ENCODE measurements around the gene STX18. TPM values are rescaled to one million over a fixed set of nuclear protein-coding genes. Genes with fewer than 3 reads are reported as not detected.

Gene STX18
- total RNA-seq, 1 experiment from 2014 or later: 20.9 TPM

DNA sequence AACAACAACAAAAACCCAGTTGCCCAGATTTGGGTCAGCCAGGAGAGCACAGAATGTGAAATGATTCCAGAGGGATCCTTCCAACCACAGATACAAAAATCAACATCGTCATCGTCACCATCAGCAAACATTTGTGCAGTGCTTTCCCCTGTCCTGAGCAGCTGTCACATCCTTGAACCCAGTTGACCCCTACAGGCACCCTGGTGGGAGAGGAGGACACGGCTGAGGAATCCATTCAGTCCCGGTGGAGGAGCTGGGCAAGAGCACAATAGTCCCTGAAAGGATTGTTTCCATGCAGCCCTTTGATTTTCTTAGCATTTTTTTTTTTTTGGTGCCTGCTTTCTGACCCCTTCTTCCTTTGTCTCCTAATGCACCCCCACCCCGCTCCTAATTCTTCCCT, 37.1 kb upstream of the STX18 start:
- Mint-ChIP-seq H3K4me3 (no peak overlapping the region), H3K9me3 (no peaks in the 10 kb centered on the region), H3K4me1 (peaks cover 18 to 28% of the 10 kb centered on the region in 2 experiments), H3K27me3 (ENCODE audit: low read depth) (peaks cover 39% of the 10 kb centered on the region), H3K36me3 (ENCODE audit: insufficient read depth in 1 of 3, low read depth in 3 of 3) (peaks cover 0 to 3% (median 0%) of the 10 kb centered on the region in 3 experiments; a peak in 3 of 7 replicates), H3K27ac (no peak overlapping the region)
- Histone ChIP-seq H2AK5ac (ENCODE audit: insufficient read length, low read length) (no peak overlapping the region), H3K79me2 (ENCODE audit: insufficient read depth, low read length) (no peaks in the 10 kb centered on the region), H3K23me2 (ENCODE audit: insufficient read length, low read depth, low read length, poor library complexity, severe bottlenecking) (peaks cover 7% of the 10 kb centered on the region), H2AFZ (ENCODE audit: low read length) (no peak overlapping the region), H4K5ac (ENCODE audit: insufficient read length, low read depth, low read length) (no peak overlapping the region), H4K8ac (replicated peaks; ENCODE audit: insufficient read length, low read depth, low read length) (no peak overlapping the region), H3K79me1 (ENCODE audit: insufficient read depth, low read depth, low read length, poor library complexity, severe bottlenecking) (no peaks in the 10 kb centered on the region), H3K56ac (ENCODE audit: insufficient read length, low read depth, low read length) (no peak overlapping the region), H3K9ac (ENCODE audit: extremely low read depth, insufficient read length, low read length) (no peak overlapping the region), H2BK15ac (ENCODE audit: low read depth, low read length) (no peak overlapping the region), H2BK20ac (ENCODE audit: low read depth, low read length, poor library complexity, severe bottlenecking) (no peak overlapping the region), H3K4me2 (ENCODE audit: insufficient read depth, insufficient read length, low read length) (no peak overlapping the region), H3T11ph (ENCODE audit: low read length) (no peak overlapping the region), H3K27me3 (ENCODE audit: insufficient read depth, low read length) (no peaks in the 10 kb centered on the region; the same call in 1 of the 2 replicates), H3K23ac (ENCODE audit: insufficient read length, low read depth, low read length) (no peak overlapping the region), H3K18ac (ENCODE audit: insufficient read length, low read depth, low read length) (no peak overlapping the region), H3K27ac (ENCODE audit: insufficient read length, low read depth, low read length) (no peak overlapping the region), H3K4me1 (ENCODE audit: insufficient read depth, low read length) (no peaks in the 10 kb centered on the region; the same call in 1 of the 2 replicates), H4K20me1 (ENCODE audit: control insufficient read depth, insufficient read depth, insufficient read length) (no peaks in the 10 kb centered on the region), H3K9me3 (ENCODE audit: control insufficient read depth, low read depth, low read length) (no peaks in the 10 kb centered on the region), H2BK120ac (ENCODE audit: low read depth, low read length, poor library complexity, severe bottlenecking) (no peak overlapping the region), H3K14ac (ENCODE audit: insufficient read depth, low read length) (no peak overlapping the region), H4K91ac (ENCODE audit: insufficient read length, low read depth, low read length) (no peak overlapping the region), H2BK12ac (ENCODE audit: insufficient read length, low read depth, low read length) (no peak overlapping the region), H3K4ac (ENCODE audit: low read depth, low read length) (no peak overlapping the region), H2BK5ac (ENCODE audit: insufficient read length, low read length) (no peak overlapping the region)
- no peak for DNase-seq
- WGBS (ENCODE audit: extremely low coverage, insufficient read length, low lambda C conversion rate): no CpG with 5 or more reads among the region's 5 CpGs
- TF ChIP-seq, protein P1, sequence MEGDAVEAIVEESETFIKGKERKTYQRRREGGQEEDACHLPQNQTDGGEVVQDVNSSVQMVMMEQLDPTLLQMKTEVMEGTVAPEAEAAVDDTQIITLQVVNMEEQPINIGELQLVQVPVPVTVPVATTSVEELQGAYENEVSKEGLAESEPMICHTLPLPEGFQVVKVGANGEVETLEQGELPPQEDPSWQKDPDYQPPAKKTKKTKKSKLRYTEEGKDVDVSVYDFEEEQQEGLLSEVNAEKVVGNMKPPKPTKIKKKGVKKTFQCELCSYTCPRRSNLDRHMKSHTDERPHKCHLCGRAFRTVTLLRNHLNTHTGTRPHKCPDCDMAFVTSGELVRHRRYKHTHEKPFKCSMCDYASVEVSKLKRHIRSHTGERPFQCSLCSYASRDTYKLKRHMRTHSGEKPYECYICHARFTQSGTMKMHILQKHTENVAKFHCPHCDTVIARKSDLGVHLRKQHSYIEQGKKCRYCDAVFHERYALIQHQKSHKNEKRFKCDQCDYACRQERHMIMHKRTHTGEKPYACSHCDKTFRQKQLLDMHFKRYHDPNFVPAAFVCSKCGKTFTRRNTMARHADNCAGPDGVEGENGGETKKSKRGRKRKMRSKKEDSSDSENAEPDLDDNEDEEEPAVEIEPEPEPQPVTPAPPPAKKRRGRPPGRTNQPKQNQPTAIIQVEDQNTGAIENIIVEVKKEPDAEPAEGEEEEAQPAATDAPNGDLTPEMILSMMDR (conservative IDR thresholded peaks at IDR 0.05): no peak
